K562 (cell line): ENCODE results near the gene C19orf47. TPM values are rescaled to one million over a fixed set of nuclear protein-coding genes. Genes with fewer than 3 reads are reported as not detected.

Source experiments
- ARNT ChIP-seq, 2 experiments: fragments of 450-650 bp; IDR thresholded peaks; 2 replicates each; pipeline ENCODE4 v1.6.1; 2016; ENCODE audit warnings: mild to moderate bottlenecking in 1 of 2
- BACH1 ChIP-seq: fragments of 200-800 bp; sonication (Bioruptor generic); IDR thresholded peaks from 2 replicates; pipeline ENCODE4 v1.6.1; 2016; ENCODE audit warnings: missing genetic modification characterization, missing compliant biosample characterization
- EHMT2 ChIP-seq: fragments of 450-650 bp; IDR thresholded peaks from 2 replicates; pipeline ENCODE4 v1.6.1; 2018; ENCODE audit warnings: antibody characterized with exemption
- EP300 ChIP-seq: IDR thresholded peaks from 2 replicates; pipeline ENCODE4 v1.6.1; 2012; ENCODE audit warnings: low read length, improper control_type of control experiment
- FOXA3 ChIP-seq, 2 experiments: fragments of 450-650 bp in 1 of 2; sonication (generic) in 1 of 2; formaldehyde crosslinking; IDR thresholded peaks in 1 of 2; conservative IDR thresholded peaks in 1 of 2; 2 replicates each; pipeline versions ENCODE4 v1.4.0 to v1.8.0; 2020 to 2022; ENCODE audit warnings: mild to moderate bottlenecking in 2 of 2, missing genetic modification reagents in 1 of 2
- HDAC1 ChIP-seq, 2 experiments: fragments of 450-650 bp; IDR thresholded peaks; 2 replicates each; pipeline ENCODE4 v1.6.1; 2016 to 2017; ENCODE audit warnings: inconsistent platforms in 1 of 2, mild to moderate bottlenecking in 1 of 2, moderate library complexity in 1 of 2
- L3MBTL2 ChIP-seq: fragments of 450-650 bp; IDR thresholded peaks from 2 replicates; pipeline ENCODE4 v1.6.1; 2016; ENCODE audit warnings: mild to moderate bottlenecking, moderate library complexity
- NCOA2 ChIP-seq, 2 experiments: fragments of 450-650 bp; IDR thresholded peaks; 2 replicates each; pipeline ENCODE4 v1.6.1; 2018; ENCODE audit warnings: mild to moderate bottlenecking in 2 of 2, moderate library complexity in 1 of 2; ENCODE audit not compliant: partially characterized antibody in 2 of 2
- NFRKB ChIP-seq: fragments of 450-650 bp; IDR thresholded peaks from 2 replicates; pipeline ENCODE4 v1.6.1; 2016; ENCODE audit warnings: low read depth
- POLR3A ChIP-seq: IDR thresholded peaks from 2 replicates; pipeline ENCODE4 v1.6.1; 2011; ENCODE audit warnings: borderline replicate concordance, mild to moderate bottlenecking, moderate library complexity; ENCODE audit not compliant: insufficient read length, insufficient read depth; ENCODE audit errors: extremely low read depth
- RFX5 ChIP-seq: IDR thresholded peaks from 2 replicates; pipeline ENCODE4 v1.6.1; 2011; ENCODE audit warnings: low read depth, mild to moderate bottlenecking, improper control_type of control experiment, low read length
- SAP30 ChIP-seq: fragments of 200-600 bp; sonication (generic); IDR thresholded peaks from 2 replicates; pipeline ENCODE4 v1.6.1; 2012; ENCODE audit warnings: borderline replicate concordance, low read depth, mild to moderate bottlenecking, moderate library complexity, low read length, control low read depth, inconsistent platforms; ENCODE audit not compliant: insufficient read depth, poor library complexity, severe bottlenecking
- SIN3A ChIP-seq, 2 experiments: fragments of 150-350 bp in 1 of 2; IDR thresholded peaks; 2 replicates each; pipeline ENCODE4 v1.6.1; 2011 to 2016; ENCODE audit warnings: borderline replicate concordance in 2 of 2, low read depth in 2 of 2, low read length in 2 of 2, mild to moderate bottlenecking in 2 of 2, moderate library complexity in 2 of 2; ENCODE audit not compliant: control insufficient read depth in 1 of 2
- polyA plus RNA-seq, 8 experiments: library from polyadenylated mRNA; depleted of rRNA in 4 of 8; stranded (reverse) in 5 of 8; unstranded in 3 of 8; fragments of >200 nt; fragmentation: Nextera tagmentation in 2 of 8; fragmentation: Illumina TruSeq in 1 of 8; extraction: Ambion mirVana in 2 of 8; extraction: Trizol in 1 of 8; gene quantifications; 2 replicates each; pipeline versions ENCODE4 v1.2.1 to v1.2.3, GENCODE V29; 2011 to 2014; ENCODE audit warnings: inconsistent platforms in 1 of 8, missing spikeins in 1 of 8
- total RNA-seq, 7 experiments: library from RNA; depleted of rRNA in 6 of 7; stranded (reverse); fragments of >200 nt in 6 of 7; fragmentation: Illumina TruSeq in 2 of 7; extraction: Trizol in 2 of 7; gene quantifications; 2 replicates each; pipeline versions ENCODE4 v1.2.1 to v1.2.3, GENCODE V29; 2011 to 2021; ENCODE audit warnings: low replicate concordance in 1 of 7
- TF ChIP-seq, protein P1 (sequence below), 2 experiments: fragments of 450-650 bp in 1 of 2; sonication (generic) in 1 of 2; formaldehyde crosslinking in 1 of 2; IDR thresholded peaks; 2 replicates each; pipeline versions ENCODE4 v1.7.1 to v1.9.0; 2016 to 2022; ENCODE audit warnings: inconsistent platforms in 1 of 2, mild to moderate bottlenecking in 1 of 2, missing genetic modification reagents in 1 of 2
- TF ChIP-seq, protein P2 (sequence below): fragments of 450-650 bp; IDR thresholded peaks from 2 replicates; pipeline ENCODE4 v1.6.1; 2016

Gene C19orf47
- total and polyA plus RNA-seq, 9 of the 15 experiments (the other 6 are each of a cell fraction or from before 2014, with no cell fraction given), result 0.08 to 26.1 (median 14.7) TPM

DNA sequence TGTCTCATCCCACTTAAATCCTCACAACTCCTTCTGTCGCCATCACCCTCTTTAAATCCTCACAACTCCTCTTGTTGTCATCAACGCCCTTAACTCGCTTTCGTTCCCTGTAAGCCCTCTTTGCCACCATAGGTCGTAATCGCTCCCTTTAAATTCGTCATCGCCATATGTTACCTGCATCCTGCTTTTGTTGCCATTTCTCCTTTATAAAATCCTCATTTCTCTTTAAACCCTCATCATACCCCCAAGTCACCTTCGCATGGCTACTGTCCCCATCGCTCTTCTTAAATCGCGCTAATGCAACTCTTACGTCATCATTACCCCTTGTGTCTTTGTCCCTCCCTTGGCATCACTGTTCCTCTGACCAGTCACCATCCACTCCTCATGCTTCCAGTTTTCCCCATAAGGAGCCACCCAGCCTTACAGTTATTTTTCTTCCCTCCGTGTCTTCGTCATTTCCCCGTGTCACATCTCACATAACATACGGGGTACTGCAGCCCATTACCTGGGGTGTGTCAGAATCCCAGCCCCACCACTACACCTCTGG, 837 bp upstream of the C19orf47 start (continued):
- TF ChIP-seq, protein P1, sequence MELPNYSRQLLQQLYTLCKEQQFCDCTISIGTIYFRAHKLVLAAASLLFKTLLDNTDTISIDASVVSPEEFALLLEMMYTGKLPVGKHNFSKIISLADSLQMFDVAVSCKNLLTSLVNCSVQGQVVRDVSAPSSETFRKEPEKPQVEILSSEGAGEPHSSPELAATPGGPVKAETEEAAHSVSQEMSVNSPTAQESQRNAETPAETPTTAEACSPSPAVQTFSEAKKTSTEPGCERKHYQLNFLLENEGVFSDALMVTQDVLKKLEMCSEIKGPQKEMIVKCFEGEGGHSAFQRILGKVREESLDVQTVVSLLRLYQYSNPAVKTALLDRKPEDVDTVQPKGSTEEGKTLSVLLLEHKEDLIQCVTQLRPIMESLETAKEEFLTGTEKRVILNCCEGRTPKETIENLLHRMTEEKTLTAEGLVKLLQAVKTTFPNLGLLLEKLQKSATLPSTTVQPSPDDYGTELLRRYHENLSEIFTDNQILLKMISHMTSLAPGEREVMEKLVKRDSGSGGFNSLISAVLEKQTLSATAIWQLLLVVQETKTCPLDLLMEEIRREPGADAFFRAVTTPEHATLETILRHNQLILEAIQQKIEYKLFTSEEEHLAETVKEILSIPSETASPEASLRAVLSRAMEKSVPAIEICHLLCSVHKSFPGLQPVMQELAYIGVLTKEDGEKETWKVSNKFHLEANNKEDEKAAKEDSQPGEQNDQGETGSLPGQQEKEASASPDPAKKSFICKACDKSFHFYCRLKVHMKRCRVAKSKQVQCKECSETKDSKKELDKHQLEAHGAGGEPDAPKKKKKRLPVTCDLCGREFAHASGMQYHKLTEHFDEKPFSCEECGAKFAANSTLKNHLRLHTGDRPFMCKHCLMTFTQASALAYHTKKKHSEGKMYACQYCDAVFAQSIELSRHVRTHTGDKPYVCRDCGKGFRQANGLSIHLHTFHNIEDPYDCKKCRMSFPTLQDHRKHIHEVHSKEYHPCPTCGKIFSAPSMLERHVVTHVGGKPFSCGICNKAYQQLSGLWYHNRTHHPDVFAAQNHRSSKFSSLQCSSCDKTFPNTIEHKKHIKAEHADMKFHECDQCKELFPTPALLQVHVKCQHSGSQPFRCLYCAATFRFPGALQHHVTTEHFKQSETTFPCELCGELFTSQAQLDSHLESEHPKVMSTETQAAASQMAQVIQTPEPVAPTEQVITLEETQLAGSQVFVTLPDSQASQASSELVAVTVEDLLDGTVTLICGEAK (IDR thresholded peaks at IDR 0.05), result peak; percentile 34; the same call in 1 of the 2 replicates
- TF ChIP-seq, protein P1 (CRISPR knock-in tag; IDR thresholded peaks at IDR 0.05), result no peak
- TF ChIP-seq EHMT2 (0 out of 2 replicates have a peak, but pooled peaks have one; percentile 48), RFX5 (no peak), NFRKB (peak; percentile 59; the same call in 1 of the 2 replicates), SIN3A (IDR thresholded peaks at IDR 0.05; ENCODE audit: borderline replicate concordance in 2 of 2, control insufficient read depth in 1 of 2, low read depth in 2 of 2, low read length in 2 of 2) (peak in 1 of 2 experiments; percentile 35; a peak in 1 of 4 replicates), SAP30 (peak; percentile 58), HDAC1 (IDR thresholded peaks at IDR 0.05) (peak in 1 of 2 experiments; percentile 71; a peak in 2 of 4 replicates), ARNT (IDR thresholded peaks at IDR 0.05) (0 out of 4 replicates have a peak, but pooled peaks of 1 of the 2 experiments have one; percentile 51), FOXA3 (CRISPR knock-in tag; conservative IDR thresholded peaks at IDR 0.05 in 1 of 2, IDR thresholded peaks at IDR 0.05 in 1 of 2) (0 out of 4 replicates have a peak, but pooled peaks of 1 of the 2 experiments have one; percentile 37), NCOA2 (IDR thresholded peaks at IDR 0.05; ENCODE audit: partially characterized antibody in 2 of 2) (no peak), BACH1 (peak; percentile 60; the same call in 1 of the 2 replicates), POLR3A (no peak), L3MBTL2 (peak; percentile 20; the same call in 1 of the 2 replicates), EP300 (0 out of 2 replicates have a peak, but pooled peaks have one; percentile 16)
- TF ChIP-seq, protein P2, sequence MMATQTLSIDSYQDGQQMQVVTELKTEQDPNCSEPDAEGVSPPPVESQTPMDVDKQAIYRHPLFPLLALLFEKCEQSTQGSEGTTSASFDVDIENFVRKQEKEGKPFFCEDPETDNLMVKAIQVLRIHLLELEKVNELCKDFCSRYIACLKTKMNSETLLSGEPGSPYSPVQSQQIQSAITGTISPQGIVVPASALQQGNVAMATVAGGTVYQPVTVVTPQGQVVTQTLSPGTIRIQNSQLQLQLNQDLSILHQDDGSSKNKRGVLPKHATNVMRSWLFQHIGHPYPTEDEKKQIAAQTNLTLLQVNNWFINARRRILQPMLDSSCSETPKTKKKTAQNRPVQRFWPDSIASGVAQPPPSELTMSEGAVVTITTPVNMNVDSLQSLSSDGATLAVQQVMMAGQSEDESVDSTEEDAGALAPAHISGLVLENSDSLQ, result 0 out of 2 replicates have a peak, but pooled peaks have one; percentile 4
